Neutrophil (primary cell): ENCODE data around the gene HAPLN3.

Experiments
- H3K27ac ChIP-seq: fragments of 200-600 bp; sonication (generic); 2 replicates; pipeline ENCODE4 v1.5.1; 2016; ENCODE audit warnings: mild to moderate bottlenecking, moderate library complexity
- H3K27me3 ChIP-seq: fragments of 200-600 bp; sonication (generic); 2 replicates; pipeline ENCODE4 v1.6.0; 2016; ENCODE audit warnings: mild to moderate bottlenecking
- H3K36me3 ChIP-seq: fragments of 200-600 bp; sonication (generic); 2 replicates; pipeline ENCODE4 v1.5.1; 2017
- H3K4me1 ChIP-seq, 2 experiments: fragments of 200-600 bp in 1 of 2; sonication (generic) in 1 of 2; 1 replicate in 1 of 2; 2 replicates in 1 of 2; pipeline versions ENCODE4 v1.5.1 to v1.6.1; 2013 to 2016; ENCODE audit warnings: low read depth in 1 of 2, low read length in 1 of 2, mild to moderate bottlenecking in 1 of 2, moderate library complexity in 1 of 2; ENCODE audit not compliant: control insufficient read depth in 1 of 2, insufficient read depth in 1 of 2
- H3K4me3 ChIP-seq, 2 experiments: fragments of 200-600 bp in 1 of 2; sonication (generic) in 1 of 2; 1 replicate in 1 of 2; 2 replicates in 1 of 2; pipeline ENCODE4 v1.5.1; 2013 to 2016; ENCODE audit warnings: low read depth in 1 of 2, low read length in 1 of 2, mild to moderate bottlenecking in 1 of 2, moderate library complexity in 1 of 2
- H3K9me3 ChIP-seq: fragments of 200-600 bp; sonication (generic); 2 replicates; pipeline ENCODE4 v1.5.1; 2016
- CTCF ChIP-seq: fragments of 200-600 bp; sonication (generic); IDR thresholded peaks from 2 replicates; pipeline ENCODE4 v1.5.1; 2016; ENCODE audit warnings: antibody characterized with exemption

HAPLN3 gene

GRCh38 chr15:88888719-88889118 is 6.6 kb downstream of the HAPLN3 start:
- Histone ChIP-seq H3K36me3 (no peaks in the 10 kb centered on the region), H3K9me3 (no peaks in the 10 kb centered on the region), H3K4me1 (no peaks in the 10 kb centered on the region), H3K4me3 (no peak overlapping the region), H3K27ac (no peak overlapping the region), H3K27me3 (peaks cover 12% of the 10 kb centered on the region)
- TF ChIP-seq CTCF = no peak

GRCh38 chr15:88887068-88887580 is 8.2 kb downstream of the HAPLN3 start:
- H3K27ac ChIP-seq = no peak overlapping the region
- H3K27me3 ChIP-seq = no peaks in the 10 kb centered on the region
- H3K9me3 ChIP-seq = no peaks in the 10 kb centered on the region
- no peaks in the 10 kb centered on the region for H3K36me3 ChIP-seq
- no peaks in the 10 kb centered on the region for H3K4me1 ChIP-seq
- no peak overlapping the region for H3K4me3 ChIP-seq
- TF ChIP-seq CTCF = no peak

DNA sequence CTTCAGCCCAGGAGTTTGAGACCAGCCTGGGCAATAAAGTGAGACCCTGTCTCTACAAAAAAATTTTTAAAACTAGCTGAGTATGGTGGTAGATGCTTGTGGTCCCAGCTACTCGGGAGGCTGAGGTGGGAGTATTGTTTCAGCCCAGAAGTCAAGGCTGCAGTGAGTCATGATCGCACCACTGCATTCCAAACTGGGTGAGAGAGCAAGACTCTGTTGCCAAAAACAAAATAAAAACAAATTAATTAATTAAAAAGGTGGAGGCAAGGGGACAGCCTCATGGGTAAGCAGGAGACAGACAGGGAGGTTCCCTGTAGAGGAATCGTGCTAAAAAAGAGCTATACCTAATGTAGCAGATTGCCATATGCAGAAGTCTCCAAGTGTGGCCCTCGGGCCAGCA is 12.6 kb downstream of the HAPLN3 start:
- TF ChIP-seq CTCF = no peak

DNA sequence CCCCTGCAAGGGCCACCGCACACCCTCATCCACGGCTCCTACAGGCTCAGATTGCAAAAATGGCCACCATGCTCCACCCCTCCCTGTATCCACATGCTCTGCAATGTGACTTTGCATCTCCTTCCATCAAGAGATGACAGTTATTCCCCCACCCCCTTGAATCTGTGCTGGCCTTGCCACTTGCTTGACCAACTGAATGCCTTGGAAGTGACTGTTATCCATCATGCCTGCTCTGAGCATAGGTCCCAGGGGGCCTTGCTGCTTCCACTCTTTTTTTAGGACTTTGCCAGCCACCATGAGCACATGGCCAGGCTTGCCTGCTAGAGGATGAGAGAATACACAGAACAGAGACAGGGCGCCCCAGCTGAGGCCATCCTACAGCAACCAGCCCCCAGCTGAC is 13.6 kb downstream of the HAPLN3 start:
- no peaks in the 10 kb centered on the region for H3K4me1 ChIP-seq
- no peaks in the 10 kb centered on the region for H3K9me3 ChIP-seq
- no peaks in the 10 kb centered on the region for H3K36me3 ChIP-seq
- H3K27ac ChIP-seq = no peak overlapping the region
- no peaks in the 10 kb centered on the region for H3K27me3 ChIP-seq
- no peak overlapping the region for H3K4me3 ChIP-seq
- no peak for TF ChIP-seq CTCF

More for the DNA sequence above, 12.6 kb downstream of the HAPLN3 start:
- Histone ChIP-seq H3K27ac (no peak overlapping the region), H3K36me3 (no peaks in the 10 kb centered on the region), H3K4me3 (no peak overlapping the region), H3K4me1 (no peaks in the 10 kb centered on the region), H3K9me3 (no peaks in the 10 kb centered on the region), H3K27me3 (no peaks in the 10 kb centered on the region)

GRCh38 chr15:88880944-88881740 is 14.2 kb downstream of the HAPLN3 start:
- no peaks in the 10 kb centered on the region for H3K27me3 ChIP-seq
- H3K4me1 ChIP-seq = no peaks in the 10 kb centered on the region
- no peak for TF ChIP-seq CTCF
- no peak overlapping the region for H3K27ac ChIP-seq
- no peaks in the 10 kb centered on the region for H3K9me3 ChIP-seq
- H3K4me3 ChIP-seq = no peak overlapping the region
- no peaks in the 10 kb centered on the region for H3K36me3 ChIP-seq
